Posterior vena cava (tissue), 2 donors: ENCODE data around the gene MEGF6. TPM values are rescaled to one million over a fixed set of nuclear protein-coding genes. Genes with fewer than 3 reads are reported as not detected.
"Not testable (repeated sequence)": the region's sequence is repeated elsewhere in the genome, so short reads cannot be mapped to it uniquely, and the experiment has no call there.

Source experiments
- DNase-seq: peaks from one replicate; pipeline ENCODE4 v3.0.0-alpha.2; 2020; ENCODE audit warnings: low spot score
- intact Hi-C, 2 donors: fragments of 100-400 bp; cut with DNase I; formaldehyde crosslinking; loops; one replicate each; pipeline versions ENCODE4 v1.14.1 to v1.14.2; 2022 to 2023
- total RNA-seq, 2 donors: library from RNA; stranded (reverse); fragmentation: NEBNext Ultra II Directional; extraction: Animal tissue kit (Norgen Biotek cat#: 25700); gene quantifications; one replicate each; pipeline ENCODE4 v1.2.1, GENCODE V29; 2021
- donor health status: DM: yes; HTN: yes; CAD: no.
- donor health status: DM: yes; HTN: yes; CAD: no.

Gene MEGF6
- total RNA-seq, 2 donors from 2014 or later, result 82.3 to 123 TPM

- DNase-seq, result no peak
- intact Hi-C loops, result no loop called here
Observed at GRCh38 chr1:3584915-3585314, 26.4 kb downstream of the MEGF6 start.

GRCh38 chr1:3583751-3584150 is 27.6 kb downstream of the MEGF6 start:
- intact Hi-C loops, DNase-seq: not testable (repeated sequence)

GRCh38 chr1:3581296-3582036 is 29.8 kb downstream of the MEGF6 start:
- intact Hi-C loops, result no loop called here
- DNase-seq, result no peak

GRCh38 chr1:3580231-3580630 is 31.1 kb downstream of the MEGF6 start:
- no peak for DNase-seq
- intact Hi-C loops, result no loop called here

- DNase-seq, result no peak
- intact Hi-C loops, result no loop called here
Observed at GRCh38 chr1:3579626-3580025, 31.7 kb downstream of the MEGF6 start.

GRCh38 chr1:3578906-3579305 is 32.4 kb downstream of the MEGF6 start:
- DNase-seq, result no peak
- intact Hi-C loops, result no loop called here

GRCh38 chr1:3578433-3578805 is 32.9 kb downstream of the MEGF6 start:
- intact Hi-C loops, result no loop called here
- DNase-seq, result no peak

- intact Hi-C loops, result no loop called here
- no peak for DNase-seq
Observed at GRCh38 chr1:3577711-3578432, 33.4 kb downstream of the MEGF6 start.

- no peak for DNase-seq
- intact Hi-C loops, result no loop called here
Observed at GRCh38 chr1:3577300-3577699, 34.0 kb downstream of the MEGF6 start.

GRCh38 chr1:3575993-3576392 is 35.3 kb downstream of the MEGF6 start:
- DNase-seq, result no peak
- intact Hi-C loops, result no loop called here

GRCh38 chr1:3575515-3575914 is 35.8 kb downstream of the MEGF6 start:
- DNase-seq, intact Hi-C loops: not testable (repeated sequence)

GRCh38 chr1:3573500-3573899 is 37.8 kb downstream of the MEGF6 start:
- intact Hi-C loops, result loop anchor here in 1 of 2 donors (5.0 kb wide), 1 partner anchor 1636 kb away; no protein-coding TSS in a partner anchor

GRCh38 chr1:3572638-3573037 is 38.7 kb downstream of the MEGF6 start:
- intact Hi-C loops, result loop anchor here in 1 of 2 donors (5.0 kb wide), 1 partner anchor 1635 kb away; no protein-coding TSS in a partner anchor
- not testable (repeated sequence) for DNase-seq

More at GRCh38 chr1:3573500-3573899, 37.8 kb downstream of the MEGF6 start:
- DNase-seq, result no peak

- intact Hi-C loops, result loop anchor here in 1 of 2 donors (5.0 kb wide), 1 partner anchor 1634 kb away; no protein-coding TSS in a partner anchor
- no peak for DNase-seq
Observed at GRCh38 chr1:3571263-3571662, 40.0 kb downstream of the MEGF6 start.

- DNase-seq, result no peak
- intact Hi-C loops, result loop anchor here in 1 of 2 donors (5.0 kb wide), 1 partner anchor 1633 kb away; no protein-coding TSS in a partner anchor
Observed at GRCh38 chr1:3570066-3570986, 41.0 kb downstream of the MEGF6 start.

GRCh38 chr1:3569436-3569835 is 41.9 kb downstream of the MEGF6 start:
- intact Hi-C loops, result loop anchor here in 1 of 2 donors (5.0 to 10.0 kb wide), 3 partner anchors 48 to 155 kb away; no protein-coding TSS in a partner anchor
- DNase-seq, result no peak

- no peak for DNase-seq
- intact Hi-C loops, result loop anchor here in 1 of 2 donors (5.0 to 10.0 kb wide), 3 partner anchors 48 to 156 kb away; no protein-coding TSS in a partner anchor
Observed at GRCh38 chr1:3568815-3569435, 42.4 kb downstream of the MEGF6 start.

GRCh38 chr1:3566951-3567804 is 44.1 kb downstream of the MEGF6 start:
- intact Hi-C loops, result loop anchor here in 1 of 2 donors (5.0 to 10.0 kb wide), 3 partner anchors 50 to 158 kb away; no protein-coding TSS in a partner anchor
- DNase-seq, result no peak
